Neuronal stem cell (in vitro differentiated cells): ENCODE data around the gene SPAST.
A peak's percentile ranks its signal among the peaks of the same experiment; 100 is the strongest.
"Not testable (repeated sequence)": the region's sequence is repeated elsewhere in the genome, so short reads cannot be mapped to it uniquely, and the experiment has no call there.

Experiments used
- DNase-seq: peaks from one replicate; pipeline ENCODE4 v3.0.0-alpha.2; 2013; ENCODE audit warnings: low spot score
- H2AFZ ChIP-seq: one replicate; pipeline ENCODE4 v1.6.1; 2013; ENCODE audit warnings: mild to moderate bottlenecking, low read length, inconsistent platforms
- H2AK5ac ChIP-seq: 2 replicates; pipeline ENCODE4 v1.6.1; 2013; ENCODE audit warnings: low read depth, mild to moderate bottlenecking, inconsistent platforms, low read length, moderate library complexity, mixed read lengths
- H2BK120ac ChIP-seq: 2 replicates; pipeline ENCODE4 v1.6.1; 2013; ENCODE audit warnings: low read depth, mild to moderate bottlenecking, inconsistent platforms, low read length, moderate library complexity, mixed read lengths
- H2BK12ac ChIP-seq: one replicate; pipeline ENCODE4 v1.6.1; 2013; ENCODE audit warnings: low read length, inconsistent platforms
- H2BK15ac ChIP-seq: 2 replicates; pipeline ENCODE4 v1.6.1; 2013; ENCODE audit warnings: mild to moderate bottlenecking, low read length, inconsistent platforms, mixed read lengths
- H2BK5ac ChIP-seq: one replicate; pipeline ENCODE4 v1.6.1; 2013; ENCODE audit warnings: inconsistent platforms, mild to moderate bottlenecking, low read length, moderate library complexity
- H3K14ac ChIP-seq: one replicate; pipeline ENCODE4 v1.6.1; 2013; ENCODE audit warnings: low read length, inconsistent platforms
- H3K18ac ChIP-seq: 2 replicates; pipeline ENCODE4 v1.6.1; 2013; ENCODE audit warnings: low read length, inconsistent platforms
- H3K23ac ChIP-seq: 2 replicates; pipeline ENCODE4 v1.6.1; 2013; ENCODE audit warnings: low read depth, mild to moderate bottlenecking, mixed read lengths, low read length, inconsistent platforms; ENCODE audit not compliant: poor library complexity
- H3K27ac ChIP-seq: replicated peaks from 3 replicates; pipeline ENCODE4 v1.5.1; 2013; ENCODE audit warnings: low read length, inconsistent platforms
- H3K27me3 ChIP-seq, 3 experiments: 2 replicates each; pipeline ENCODE4 v1.6.1; 2013; ENCODE audit warnings: low read length in 3 of 3, mild to moderate bottlenecking in 2 of 3, inconsistent platforms in 1 of 3, low read depth in 1 of 3, mixed read lengths in 1 of 3, moderate library complexity in 1 of 3; ENCODE audit not compliant: control insufficient read depth in 3 of 3, insufficient read depth in 3 of 3
- H3K36me3 ChIP-seq, 2 donors: replicated peaks in 1 of 2; 2 replicates each; pipeline ENCODE4 v1.6.1; 2013; ENCODE audit warnings: low read length in 2 of 2; ENCODE audit not compliant: control insufficient read depth in 2 of 2, insufficient read depth in 2 of 2
- H3K4ac ChIP-seq: 2 replicates; pipeline ENCODE4 v1.6.1; 2013; ENCODE audit warnings: inconsistent platforms, mild to moderate bottlenecking, low read length, moderate library complexity
- H3K4me1 ChIP-seq, 2 donors: 1 replicate in 1 of 2; 2 replicates in 1 of 2; pipeline ENCODE4 v1.6.1; 2013; ENCODE audit warnings: low read length in 2 of 2, low read depth in 1 of 2; ENCODE audit not compliant: control insufficient read depth in 2 of 2, insufficient read depth in 1 of 2
- H3K4me2 ChIP-seq: one replicate; pipeline ENCODE4 v1.6.1; 2013; ENCODE audit warnings: mild to moderate bottlenecking, low read length, inconsistent platforms; ENCODE audit not compliant: insufficient read depth, poor library complexity, severe bottlenecking
- H3K4me3 ChIP-seq, 2 donors: 2 replicates each; pipeline ENCODE4 v1.5.1; 2013; ENCODE audit warnings: low read length in 2 of 2, mild to moderate bottlenecking in 2 of 2, inconsistent platforms in 1 of 2, moderate library complexity in 1 of 2
- H3K79me1 ChIP-seq: one replicate; pipeline ENCODE4 v1.6.1; 2013; ENCODE audit warnings: low read depth, mild to moderate bottlenecking, inconsistent platforms, low read length, moderate library complexity
- H3K9ac ChIP-seq: one replicate; pipeline ENCODE4 v1.6.1; 2013; ENCODE audit warnings: mild to moderate bottlenecking, low read depth, low read length, inconsistent platforms; ENCODE audit not compliant: poor library complexity
- H3K9me3 ChIP-seq, 2 donors: replicated peaks in 1 of 2; 2 replicates each; pipeline versions ENCODE3 to v1.6.1; 2013; ENCODE audit warnings: low read length in 2 of 2, mild to moderate bottlenecking in 2 of 2, inconsistent platforms in 1 of 2, low read depth in 1 of 2, mixed read lengths in 1 of 2, moderate library complexity in 1 of 2; ENCODE audit not compliant: control insufficient read depth in 2 of 2, insufficient read depth in 1 of 2
- H4K8ac ChIP-seq: one replicate; pipeline ENCODE4 v1.6.1; 2013; ENCODE audit warnings: low read depth, mild to moderate bottlenecking, inconsistent platforms, low read length, moderate library complexity
- H4K91ac ChIP-seq: one replicate; pipeline ENCODE4 v1.6.1; 2013; ENCODE audit warnings: low read length, low read depth, mild to moderate bottlenecking, inconsistent platforms; ENCODE audit not compliant: poor library complexity
- WGBS, 2 donors: extraction: QIAGEN DNeasy Blood & Tissue Kit; methylation state at CpG; one replicate each; pipeline ENCODE4 v1.1.7; 2013; ENCODE audit warnings: missing lambda C conversion rate in 2 of 2, mixed read lengths in 1 of 2; ENCODE audit not compliant: insufficient read length in 2 of 2, insufficient replicate concordance in 1 of 2; ENCODE audit errors: extremely low coverage in 2 of 2; 5-methylcytosine and 5-hydroxymethylcytosine counted together

SPAST gene

DNA sequence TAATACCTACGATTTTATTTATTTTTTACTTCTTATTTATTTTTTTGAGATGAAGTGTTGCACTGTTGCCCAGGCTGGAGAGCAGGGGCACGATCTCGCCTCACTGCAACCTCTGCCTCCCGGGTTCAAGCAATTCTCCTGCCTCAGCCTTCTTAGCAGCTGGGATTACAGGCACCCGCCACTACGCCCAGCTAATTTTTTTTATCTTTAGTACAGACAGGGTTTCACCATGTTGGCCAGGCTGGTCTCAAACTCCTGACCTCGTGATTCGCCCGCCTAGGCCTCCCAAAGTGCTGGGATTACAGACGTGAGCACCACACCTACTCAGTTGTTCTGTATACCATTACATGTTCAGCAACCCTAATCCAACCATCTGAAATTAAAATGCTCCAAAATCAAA, 100.9 kb downstream of the SPAST start:
- H3K27me3 ChIP-seq, H2BK120ac ChIP-seq, H2BK5ac ChIP-seq, H2BK12ac ChIP-seq, H4K91ac ChIP-seq, H3K14ac ChIP-seq, H3K4me2 ChIP-seq, H2BK15ac ChIP-seq, H3K18ac ChIP-seq, H3K4me1 ChIP-seq, DNase-seq, H3K79me1 ChIP-seq, H3K4ac ChIP-seq, H3K9ac ChIP-seq, H2AK5ac ChIP-seq, H4K8ac ChIP-seq, H3K23ac ChIP-seq, H3K27ac ChIP-seq, H3K9me3 ChIP-seq, H2AFZ ChIP-seq: not testable (repeated sequence)
- peak overlapping the region in 1 of 2 donors; percentile 79 for H3K4me3 ChIP-seq
- H3K36me3 ChIP-seq, result peaks cover 0 to 10% of the 10 kb centered on the region in 2 donors
- WGBS, 2 donors, result no CpG with 5 or more reads among the region's 10 CpGs

DNA sequence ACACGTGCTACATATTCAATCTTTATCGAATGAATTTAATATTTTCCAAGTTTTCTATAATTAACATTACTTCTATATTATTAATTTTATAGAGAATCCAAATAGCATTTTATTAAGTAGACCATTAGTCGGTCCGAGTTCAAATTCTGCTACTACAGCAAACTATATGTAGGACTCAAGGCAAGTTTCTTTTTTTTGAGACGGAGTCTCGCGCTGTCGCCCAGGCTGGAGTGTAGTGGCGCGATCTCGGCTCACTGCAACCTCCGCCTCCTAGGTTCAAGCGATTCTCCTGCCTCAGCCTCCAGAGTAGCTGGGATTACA, 101.6 kb downstream of the SPAST start:
- H3K14ac ChIP-seq, H3K18ac ChIP-seq, H2BK12ac ChIP-seq, H4K8ac ChIP-seq, H3K27me3 ChIP-seq, H4K91ac ChIP-seq, H3K9ac ChIP-seq, DNase-seq, H2BK120ac ChIP-seq, H3K4ac ChIP-seq, H2BK5ac ChIP-seq, H3K27ac ChIP-seq, H2AK5ac ChIP-seq, H3K9me3 ChIP-seq, H3K79me1 ChIP-seq, H3K4me1 ChIP-seq, H3K23ac ChIP-seq, H3K4me2 ChIP-seq, H2BK15ac ChIP-seq: not testable (repeated sequence)
- Histone ChIP-seq H3K4me3 (peak overlapping the region; percentile 79 to 83), H3K36me3 (peaks cover 0 to 10% of the 10 kb centered on the region in 2 donors), H2AFZ (peak overlapping the region; percentile 87)
- WGBS, 2 donors, result no CpG with 5 or more reads among the region's 13 CpGs

DNA sequence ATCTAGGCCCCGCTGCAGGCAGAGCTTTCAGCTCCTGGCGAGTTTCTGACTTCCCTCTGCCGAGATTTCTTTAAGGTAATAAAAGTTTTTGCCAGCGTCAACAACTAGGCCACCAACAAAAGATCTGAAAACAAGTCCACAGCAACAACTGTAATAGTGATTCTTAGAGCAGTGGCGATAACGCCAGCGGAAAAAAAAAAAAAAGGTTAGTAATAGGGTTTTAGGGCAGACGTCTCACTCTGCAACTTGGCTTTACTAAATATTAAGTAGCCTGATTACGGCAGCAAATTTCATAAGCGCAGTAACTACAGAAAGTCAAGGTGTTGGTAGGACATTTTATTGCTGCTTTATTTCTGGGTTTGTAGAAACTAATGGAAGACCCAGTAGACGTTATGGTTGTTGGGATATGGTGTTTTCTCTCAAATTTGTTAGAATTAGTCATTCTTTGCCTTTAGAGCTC, 102.8 kb downstream of the SPAST start:
- H3K27ac ChIP-seq, result no peak overlapping the region

DNA sequence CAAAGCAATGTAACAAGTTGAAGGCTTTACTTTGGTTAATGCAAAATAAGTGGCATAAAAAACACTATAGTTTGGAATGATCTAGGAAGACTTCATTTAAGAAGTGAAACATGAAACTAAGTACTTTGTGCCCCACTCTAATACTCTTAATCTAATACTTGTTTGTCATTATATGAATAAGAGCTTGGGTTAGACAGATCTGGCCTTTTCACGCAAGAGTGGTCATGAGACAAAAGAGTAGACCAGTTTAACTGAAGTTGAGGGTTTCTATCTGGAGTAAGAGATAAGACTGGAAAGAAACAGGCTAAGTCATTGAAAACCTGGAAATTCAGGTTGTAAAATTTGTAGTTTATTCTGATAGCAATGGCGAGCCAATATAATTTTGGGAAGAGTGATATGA, 105.2 kb downstream of the SPAST start:
- H2BK12ac ChIP-seq, result no peak overlapping the region
- H3K27me3 ChIP-seq, result no peaks in the 10 kb centered on the region
- no peaks in the 10 kb centered on the region for H3K4me1 ChIP-seq
- DNase-seq, result no peak
- H3K4me2 ChIP-seq, result no peak overlapping the region
- H2AFZ ChIP-seq, result no peak overlapping the region
- no peak overlapping the region for H3K9ac ChIP-seq
- H3K27ac ChIP-seq, result no peak overlapping the region
- H3K18ac ChIP-seq, result no peak overlapping the region
- no CpG with 5 or more reads among the region's 2 CpGs for WGBS, 2 donors
- peaks cover 0 to 3% of the 10 kb centered on the region in 2 donors for H3K9me3 ChIP-seq
- H3K23ac ChIP-seq, result no peak overlapping the region
- peaks cover 2% of the 10 kb centered on the region for H3K79me1 ChIP-seq
- no peak overlapping the region for H2BK5ac ChIP-seq
- H4K8ac ChIP-seq, result no peak overlapping the region
- no peak overlapping the region for H2BK15ac ChIP-seq
- no peak overlapping the region for H3K4ac ChIP-seq
- no peak overlapping the region for H4K91ac ChIP-seq
- H2AK5ac ChIP-seq, result no peak overlapping the region
- no peak overlapping the region for H3K14ac ChIP-seq
- no peak overlapping the region for H3K4me3 ChIP-seq
- H2BK120ac ChIP-seq, result no peak overlapping the region
- peaks cover 0 to 31% of the 10 kb centered on the region in 2 donors for H3K36me3 ChIP-seq

More for the DNA sequence above, 102.8 kb downstream of the SPAST start:
- Histone ChIP-seq H3K79me1 (peaks cover 4% of the 10 kb centered on the region), H4K91ac (no peak overlapping the region), H3K27me3 (no peaks in the 10 kb centered on the region), H3K23ac (no peak overlapping the region), H2BK5ac (no peak overlapping the region), H4K8ac (no peak overlapping the region), H2AK5ac (no peak overlapping the region), H3K36me3 (peaks cover 0 to 13% of the 10 kb centered on the region in 2 donors), H3K18ac (no peak overlapping the region), H2AFZ (peak overlapping the region; percentile 87), H3K4me3 (peak overlapping the region; percentile 79 to 95), H3K4me2 (peak overlapping the region; percentile 48), H2BK120ac (no peak overlapping the region), H2BK12ac (no peak overlapping the region), H3K4me1 (no peaks in the 10 kb centered on the region), H3K4ac (no peak overlapping the region), H3K14ac (no peak overlapping the region), H3K9me3 (peaks cover 0 to 3% of the 10 kb centered on the region in 2 donors), H2BK15ac (no peak overlapping the region), H3K9ac (no peak overlapping the region)
- DNase-seq, result no peak
- WGBS, 2 donors, result no CpG with 5 or more reads among the region's 11 CpGs
